ENCODE results near the gene CNTNAP5.

GRCh38 chr2:124482044-124482443 lies 457.0 kb downstream of the CNTNAP5 start:
- TF ChIP-seq CTCF (IDR thresholded peaks at IDR 0.05; ENCODE audit: poor library complexity) (no peak), EZH2phosphoT487 (IDR thresholded peaks at IDR 0.05; ENCODE audit: low read depth, severe bottlenecking, unreplicated experiment) (no peak), EZH2 (IDR thresholded peaks at IDR 0.05; ENCODE audit: borderline replicate concordance) (no peak)
